Mesenchymal stem cell (in vitro differentiated cells and primary cell): ENCODE data around the gene SIM2.

Experiments used
- DNase-seq: peaks from one replicate; pipeline ENCODE4 v3.0.0-alpha.2; 2013
- H2AFZ ChIP-seq: one replicate; pipeline ENCODE4 v1.6.1; 2013; ENCODE audit warnings: low read depth, mild to moderate bottlenecking, control low read depth, inconsistent platforms, low read length, moderate library complexity
- H2AK5ac ChIP-seq: 2 replicates; pipeline ENCODE4 v1.6.1; 2013; ENCODE audit warnings: low read length, moderate library complexity, mild to moderate bottlenecking, inconsistent platforms; ENCODE audit not compliant: severe bottlenecking
- H2BK120ac ChIP-seq: one replicate; pipeline ENCODE4 v1.6.1; 2013; ENCODE audit warnings: low read depth, mild to moderate bottlenecking, inconsistent platforms, low read length, moderate library complexity
- H2BK12ac ChIP-seq, 2 experiments: one replicate each; pipeline ENCODE4 v1.6.1; 2013; ENCODE audit warnings: inconsistent platforms in 2 of 2, low read length in 2 of 2, mild to moderate bottlenecking in 2 of 2, moderate library complexity in 2 of 2, control low read depth in 1 of 2
- H2BK15ac ChIP-seq: one replicate; pipeline ENCODE4 v1.6.1; 2013; ENCODE audit warnings: mild to moderate bottlenecking, low read depth, inconsistent platforms; ENCODE audit not compliant: poor library complexity, severe bottlenecking
- H2BK5ac ChIP-seq: 2 replicates; pipeline ENCODE4 v1.6.1; 2013; ENCODE audit warnings: low read depth, mild to moderate bottlenecking, low read length, control low read depth, inconsistent platforms; ENCODE audit not compliant: poor library complexity, severe bottlenecking
- H3K14ac ChIP-seq, 2 experiments: one replicate each; pipeline ENCODE4 v1.6.1; 2013; ENCODE audit warnings: inconsistent platforms in 2 of 2, low read length in 2 of 2, control low read depth in 1 of 2, mild to moderate bottlenecking in 1 of 2, moderate library complexity in 1 of 2
- H3K18ac ChIP-seq, 2 experiments: one replicate each; pipeline ENCODE4 v1.6.1; 2013; ENCODE audit warnings: inconsistent platforms in 2 of 2, low read length in 2 of 2, control low read depth in 1 of 2, low read depth in 1 of 2, mild to moderate bottlenecking in 1 of 2
- H3K23ac ChIP-seq, 2 experiments: one replicate each; pipeline ENCODE4 v1.6.1; 2013; ENCODE audit warnings: inconsistent platforms in 2 of 2, low read length in 2 of 2, mild to moderate bottlenecking in 2 of 2, moderate library complexity in 2 of 2, control low read depth in 1 of 2
- H3K27ac ChIP-seq: 2 replicates; pipeline ENCODE4 v1.5.1; 2013; ENCODE audit warnings: mild to moderate bottlenecking, moderate library complexity, low read length, control low read depth, inconsistent platforms; ENCODE audit not compliant: poor library complexity, severe bottlenecking
- H3K27me3 ChIP-seq, 2 experiments: 2 replicates each; pipeline versions ENCODE4 v1.6.1 to v1.7.0; 2013; ENCODE audit warnings: low read length in 2 of 2, mild to moderate bottlenecking in 2 of 2, moderate library complexity in 2 of 2, control low read depth in 1 of 2, inconsistent platforms in 1 of 2; ENCODE audit not compliant: control insufficient read depth in 1 of 2, insufficient read depth in 1 of 2
- H3K36me3 ChIP-seq, 2 experiments: 2 replicates each; pipeline versions ENCODE4 v1.6.1 to v1.7.0; 2013; ENCODE audit warnings: low read length in 2 of 2, control low read depth in 1 of 2, inconsistent platforms in 1 of 2, low read depth in 1 of 2, mild to moderate bottlenecking in 1 of 2; ENCODE audit not compliant: insufficient read depth in 2 of 2, control insufficient read depth in 1 of 2
- H3K4ac ChIP-seq, 2 experiments: one replicate each; pipeline ENCODE4 v1.6.1; 2013; ENCODE audit warnings: inconsistent platforms in 2 of 2, low read length in 2 of 2, mild to moderate bottlenecking in 2 of 2, moderate library complexity in 2 of 2, control low read depth in 1 of 2, low read depth in 1 of 2
- H3K4me1 ChIP-seq: 2 replicates; pipeline ENCODE4 v1.6.1; 2013; ENCODE audit warnings: low read depth, low read length, control low read depth; ENCODE audit not compliant: control insufficient read depth, insufficient read depth
- H3K4me2 ChIP-seq: 2 replicates; pipeline ENCODE4 v1.6.1; 2013; ENCODE audit warnings: low read length, mild to moderate bottlenecking, inconsistent platforms; ENCODE audit not compliant: poor library complexity, severe bottlenecking
- H3K4me3 ChIP-seq, 2 experiments: 2 replicates each; pipeline versions ENCODE4 v1.5.1 to v1.7.0; 2013; ENCODE audit warnings: low read length in 2 of 2, mild to moderate bottlenecking in 2 of 2, control low read depth in 1 of 2, low read depth in 1 of 2; ENCODE audit not compliant: insufficient read depth in 1 of 2
- H3K79me1 ChIP-seq: replicated peaks from 2 replicates; pipeline ENCODE4 v1.6.1; 2013; ENCODE audit warnings: mild to moderate bottlenecking, control low read depth, low read length, inconsistent platforms; ENCODE audit not compliant: poor library complexity, severe bottlenecking
- H3K9ac ChIP-seq: 2 replicates; pipeline ENCODE4 v1.7.0; 2013; ENCODE audit warnings: mild to moderate bottlenecking, low read length, moderate library complexity
- H3K9me3 ChIP-seq: 2 replicates; pipeline ENCODE4 v1.7.0; 2013; ENCODE audit warnings: mild to moderate bottlenecking, low read length; ENCODE audit not compliant: control insufficient read depth
- H4K8ac ChIP-seq: one replicate; pipeline ENCODE4 v1.6.1; 2013; ENCODE audit warnings: inconsistent platforms, mild to moderate bottlenecking, low read length, moderate library complexity
- H4K91ac ChIP-seq: one replicate; pipeline ENCODE4 v1.6.1; 2013; ENCODE audit warnings: mild to moderate bottlenecking, low read length, inconsistent platforms
- WGBS: methylation state at CpG from one replicate; pipeline ENCODE4 v1.1.7; 2013; ENCODE audit warnings: mixed read lengths; 5-methylcytosine and 5-hydroxymethylcytosine counted together

The SIM2 gene

GRCh38 chr21:36753556-36753955 is 54.6 kb downstream of the SIM2 start:
- H3K9me3 ChIP-seq: no peaks in the 10 kb centered on the region
- H3K27me3 ChIP-seq: no peaks in the 10 kb centered on the region
- no peak overlapping the region for H2AK5ac ChIP-seq
- WGBS: 2% methylated on average over 2 of the region's 3 CpGs
- H3K4ac ChIP-seq: no peak overlapping the region
- peak; percentile 69 for DNase-seq
- no peak overlapping the region for H3K4me2 ChIP-seq
- H4K8ac ChIP-seq: no peak overlapping the region
- H4K91ac ChIP-seq: no peak overlapping the region
- H3K14ac ChIP-seq: no peak overlapping the region
- H2BK15ac ChIP-seq: no peak overlapping the region
- no peak overlapping the region for H2BK5ac ChIP-seq
- no peak overlapping the region for H3K23ac ChIP-seq
- H2BK12ac ChIP-seq: no peak overlapping the region
- no peaks in the 10 kb centered on the region for H3K79me1 ChIP-seq
- no peak overlapping the region for H3K4me3 ChIP-seq
- no peak overlapping the region for H2BK120ac ChIP-seq
- H2AFZ ChIP-seq: no peak overlapping the region
- peak overlapping the region; percentile 54 for H3K27ac ChIP-seq
- H3K4me1 ChIP-seq: peaks cover 13% of the 10 kb centered on the region
- peaks cover 0 to 11% of the 10 kb centered on the region in 2 experiments for H3K36me3 ChIP-seq
- H3K18ac ChIP-seq: no peak overlapping the region
- H3K9ac ChIP-seq: no peak overlapping the region

- H3K4me2 ChIP-seq: no peak overlapping the region
- H3K18ac ChIP-seq: no peak overlapping the region
- H3K79me1 ChIP-seq: no peaks in the 10 kb centered on the region
- H4K8ac ChIP-seq: no peak overlapping the region
- peaks cover 13% of the 10 kb centered on the region for H3K4me1 ChIP-seq
- H3K36me3 ChIP-seq: peaks cover 0 to 16% of the 10 kb centered on the region in 2 experiments
- H3K9me3 ChIP-seq: no peaks in the 10 kb centered on the region
- H2BK15ac ChIP-seq: no peak overlapping the region
- DNase-seq: no peak
- no peak overlapping the region for H3K4me3 ChIP-seq
- H2BK5ac ChIP-seq: no peak overlapping the region
- peak overlapping the region in 1 of 2 experiments; percentile 9 for H3K23ac ChIP-seq
- no peak overlapping the region for H4K91ac ChIP-seq
- H3K4ac ChIP-seq: no peak overlapping the region
- H3K27me3 ChIP-seq: no peaks in the 10 kb centered on the region
- H3K9ac ChIP-seq: no peak overlapping the region
- no peak overlapping the region for H3K14ac ChIP-seq
- no peak overlapping the region for H2AFZ ChIP-seq
- H2AK5ac ChIP-seq: peak overlapping the region; percentile 1
- H3K27ac ChIP-seq: no peak overlapping the region
- no peak overlapping the region for H2BK120ac ChIP-seq
- peak overlapping the region in 1 of 2 experiments; percentile 87 for H2BK12ac ChIP-seq
- WGBS: 97% methylated on average over 21 of the region's 22 CpGs
Measured at GRCh38 chr21:36754241-36754898, 55.5 kb downstream of the SIM2 start.

- Histone ChIP-seq H3K4me2 (no peak overlapping the region), H3K4me1 (peaks cover 7% of the 10 kb centered on the region), H2AFZ (no peak overlapping the region), H2BK12ac (no peak overlapping the region), H3K4ac (no peak overlapping the region), H3K9ac (no peak overlapping the region), H3K79me1 (no peaks in the 10 kb centered on the region), H3K36me3 (peaks cover 5 to 21% of the 10 kb centered on the region in 2 experiments), H3K14ac (no peak overlapping the region), H2BK15ac (no peak overlapping the region), H2BK120ac (no peak overlapping the region), H3K4me3 (no peak overlapping the region), H3K27ac (no peak overlapping the region), H3K23ac (no peak overlapping the region), H4K8ac (no peak overlapping the region), H2BK5ac (no peak overlapping the region), H2AK5ac (no peak overlapping the region), H3K18ac (no peak overlapping the region), H4K91ac (no peak overlapping the region), H3K9me3 (no peaks in the 10 kb centered on the region), H3K27me3 (no peaks in the 10 kb centered on the region)
- peak; percentile 90 for DNase-seq
- WGBS: 23% methylated on average over 5 of the region's 7 CpGs
Measured at GRCh38 chr21:36756527-36756926, 57.6 kb downstream of the SIM2 start.

GRCh38 chr21:36757196-36757595 is 58.3 kb downstream of the SIM2 start:
- Histone ChIP-seq H2BK12ac (no peak overlapping the region), H3K18ac (no peak overlapping the region), H2AK5ac (no peak overlapping the region), H3K4ac (no peak overlapping the region), H2BK120ac (no peak overlapping the region), H4K91ac (no peak overlapping the region), H3K27me3 (no peaks in the 10 kb centered on the region), H3K4me3 (no peak overlapping the region), H2BK5ac (no peak overlapping the region), H3K27ac (no peak overlapping the region), H3K79me1 (no peaks in the 10 kb centered on the region), H3K23ac (no peak overlapping the region), H2AFZ (no peak overlapping the region), H3K4me2 (no peak overlapping the region), H3K36me3 (peaks cover 5 to 21% of the 10 kb centered on the region in 2 experiments), H3K9me3 (no peaks in the 10 kb centered on the region), H3K4me1 (peaks cover 7% of the 10 kb centered on the region), H3K14ac (no peak overlapping the region), H2BK15ac (no peak overlapping the region), H3K9ac (no peak overlapping the region), H4K8ac (no peak overlapping the region)
- WGBS: 89% methylated on average over 6 of the region's 6 CpGs
- DNase-seq: no peak
